ENCODE results near the gene NAPEPLD. TPM values are rescaled to one million over a fixed set of nuclear protein-coding genes. Genes with fewer than 3 reads are reported as not detected.
"Not testable (repeated sequence)": the region's sequence is repeated elsewhere in the genome, so short reads cannot be mapped to it uniquely, and the experiment has no call there.

NAPEPLD gene
- polyA plus RNA-seq, 1 donor, result 47.3 TPM

DNA sequence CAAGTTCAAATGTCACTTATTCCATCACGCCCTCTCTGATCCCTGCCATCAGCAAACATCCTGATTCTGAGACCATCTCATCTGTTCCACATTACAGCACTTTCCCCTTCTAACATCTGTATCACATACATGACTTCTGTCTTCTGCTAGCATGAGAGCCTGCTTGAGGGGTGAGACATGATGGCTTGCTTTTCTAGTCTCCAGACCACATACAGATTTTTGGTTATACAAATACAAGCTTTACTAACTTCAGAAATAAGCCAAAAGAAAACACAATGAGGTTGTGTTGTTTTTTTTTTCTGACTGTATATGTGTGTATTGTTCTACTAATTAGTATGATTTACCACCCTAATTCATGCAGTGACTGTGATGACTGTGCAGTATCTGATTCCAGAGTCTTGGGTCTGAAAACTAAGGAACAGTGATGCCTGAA, 34.3 kb downstream of the NAPEPLD start:
- no peak overlapping the region for H3K4me3 ChIP-seq (ENCODE audit: low read length)
- H3K36me3 ChIP-seq (ENCODE audit: control insufficient read depth, insufficient read depth, low read length), result peaks cover 33% of the 10 kb centered on the region
- whole genome bisulfite sequencing (ENCODE audit: insufficient coverage, low lambda C conversion rate), result no CpG with 5 or more reads among the region's 1 CpG
- no peaks in the 10 kb centered on the region for H3K4me1 ChIP-seq (ENCODE audit: control insufficient read depth, insufficient read depth, low read length)
- no peaks in the 10 kb centered on the region for H3K27me3 ChIP-seq (ENCODE audit: control insufficient read depth, insufficient read depth, low read length)
- no peak overlapping the region for H3K27ac ChIP-seq (ENCODE audit: low read length)
- no peaks in the 10 kb centered on the region for H3K9me3 ChIP-seq (ENCODE audit: control insufficient read depth, low read depth, low read length)
- no peak for DNase-seq

DNA sequence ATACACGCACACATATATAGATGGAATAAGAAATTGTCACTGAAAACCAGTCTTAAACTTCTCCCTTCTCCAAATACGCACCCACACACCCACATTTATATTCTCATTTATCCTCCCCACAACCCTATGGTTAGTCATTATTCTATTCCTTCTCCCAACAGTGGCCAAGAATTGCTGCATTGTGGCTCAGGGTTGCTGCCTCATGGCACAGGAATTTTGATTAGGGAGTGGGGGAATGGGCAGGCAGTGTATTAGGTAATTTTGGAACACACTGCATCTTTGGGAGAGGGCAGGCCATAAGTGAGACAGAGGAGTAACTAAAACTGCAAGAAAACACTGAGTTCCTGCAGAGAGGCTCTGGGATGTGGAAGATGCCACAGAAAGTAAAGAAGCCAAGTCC, 35.7 kb downstream of the NAPEPLD start:
- WGBS (ENCODE audit: insufficient coverage, low lambda C conversion rate), result 100% methylated on average over 1 of the region's 2 CpGs
- Histone ChIP-seq H3K4me3 (ENCODE audit: low read length) (no peak overlapping the region), H3K36me3 (ENCODE audit: control insufficient read depth, insufficient read depth, low read length) (peaks cover 27% of the 10 kb centered on the region), H3K27ac (ENCODE audit: low read length) (no peak overlapping the region), H3K27me3 (ENCODE audit: control insufficient read depth, insufficient read depth, low read length) (no peaks in the 10 kb centered on the region), H3K4me1 (ENCODE audit: control insufficient read depth, insufficient read depth, low read length) (no peaks in the 10 kb centered on the region), H3K9me3 (ENCODE audit: control insufficient read depth, low read depth, low read length) (no peaks in the 10 kb centered on the region)
- no peak for DNase-seq

DNA sequence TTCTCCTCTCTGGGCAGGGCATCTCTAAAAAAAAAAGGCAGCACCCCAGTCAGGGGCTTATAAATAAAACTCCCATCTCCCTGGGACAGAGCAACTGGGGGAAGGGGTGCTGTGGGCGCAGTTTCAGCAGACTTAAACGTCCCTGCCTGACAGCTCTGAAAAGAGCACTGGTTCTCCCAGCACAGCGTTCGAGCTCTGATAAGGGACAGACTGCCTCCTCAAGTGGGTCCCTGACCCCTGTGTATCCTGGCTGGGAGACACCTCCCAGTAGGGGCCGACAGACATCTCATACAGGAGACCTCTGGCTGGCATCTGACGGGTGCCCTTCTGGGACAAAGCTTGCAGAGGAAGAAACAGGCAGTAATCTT, 42.2 kb downstream of the NAPEPLD start:
- H3K27me3 ChIP-seq (ENCODE audit: control insufficient read depth, insufficient read depth, low read length); DNase-seq; H3K4me1 ChIP-seq (ENCODE audit: control insufficient read depth, insufficient read depth, low read length); H3K4me3 ChIP-seq (ENCODE audit: low read length); H3K27ac ChIP-seq (ENCODE audit: low read length); H3K9me3 ChIP-seq (ENCODE audit: control insufficient read depth, low read depth, low read length): not testable (repeated sequence)
- peaks cover 16% of the 10 kb centered on the region for H3K36me3 ChIP-seq (ENCODE audit: control insufficient read depth, insufficient read depth, low read length)
- WGBS (ENCODE audit: insufficient coverage, low lambda C conversion rate), result no CpG with 5 or more reads among the region's 6 CpGs

DNA sequence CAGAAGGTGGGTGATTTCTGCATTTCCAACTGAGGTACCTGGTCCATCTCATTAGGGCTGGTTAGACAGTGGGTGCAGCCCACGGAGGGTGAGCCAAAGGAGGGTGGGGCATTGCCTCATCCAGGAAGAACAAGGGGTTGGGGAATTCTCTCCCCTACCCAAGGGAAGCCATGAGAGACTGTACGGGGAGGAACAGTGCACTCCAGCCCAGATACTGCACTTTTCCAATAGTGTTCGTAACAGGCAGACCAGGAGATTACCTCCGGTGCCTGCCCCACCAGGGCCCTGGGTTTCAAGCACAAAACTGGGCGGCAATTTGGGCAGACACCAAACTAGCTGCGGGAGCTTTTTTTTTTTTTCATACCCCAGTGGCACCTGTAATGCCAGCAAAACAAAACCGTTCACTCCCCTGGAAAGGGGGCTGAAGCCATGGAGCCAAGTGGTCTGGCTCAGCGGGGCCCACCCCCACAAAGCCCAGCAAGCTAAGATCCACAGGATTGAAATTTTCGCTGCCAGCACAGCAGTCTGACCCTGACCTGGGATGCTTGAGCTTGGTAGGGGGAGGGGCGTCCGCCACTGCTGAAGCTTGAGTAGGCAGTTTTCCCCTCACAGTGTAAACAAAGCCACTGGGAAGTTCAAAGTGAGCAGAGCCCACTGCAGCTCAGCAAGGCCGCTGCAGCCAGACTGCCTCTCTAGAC, 42.7 kb downstream of the NAPEPLD start:
- Histone ChIP-seq H3K27ac (ENCODE audit: low read length) (no peak overlapping the region), H3K4me1 (ENCODE audit: control insufficient read depth, insufficient read depth, low read length) (no peaks in the 10 kb centered on the region), H3K36me3 (ENCODE audit: control insufficient read depth, insufficient read depth, low read length) (peaks cover 17% of the 10 kb centered on the region), H3K4me3 (ENCODE audit: low read length) (no peak overlapping the region), H3K9me3 (ENCODE audit: control insufficient read depth, low read depth, low read length) (no peaks in the 10 kb centered on the region), H3K27me3 (ENCODE audit: control insufficient read depth, insufficient read depth, low read length) (no peaks in the 10 kb centered on the region)
- no peak for DNase-seq
- WGBS (ENCODE audit: insufficient coverage, low lambda C conversion rate), result no CpG with 5 or more reads among the region's 12 CpGs

DNA sequence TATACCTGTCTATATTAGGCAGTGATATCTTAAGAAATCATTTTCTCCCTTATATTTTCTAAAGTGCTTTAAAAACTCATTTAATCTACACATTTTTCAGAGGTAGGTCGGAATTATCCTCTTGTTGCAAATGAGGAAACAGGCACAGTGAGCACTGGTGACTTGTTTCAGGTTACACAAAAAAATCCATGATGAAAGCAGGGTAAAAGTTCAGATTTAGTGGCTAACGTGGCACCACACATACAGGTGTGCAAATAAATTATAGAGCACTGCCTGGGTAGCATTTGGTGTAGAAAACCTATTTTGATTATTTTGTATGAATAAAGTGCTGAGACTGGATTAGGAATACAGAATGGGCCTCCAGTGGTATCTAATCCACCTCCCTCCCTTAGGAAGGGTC, 47.4 kb downstream of the NAPEPLD start:
- H3K27ac ChIP-seq (ENCODE audit: low read length), result no peak overlapping the region
- H3K9me3 ChIP-seq (ENCODE audit: control insufficient read depth, low read depth, low read length), result no peaks in the 10 kb centered on the region
- no peak for DNase-seq
- WGBS (ENCODE audit: insufficient coverage, low lambda C conversion rate), result 0% methylated on average over 1 of the region's 2 CpGs
- H3K4me1 ChIP-seq (ENCODE audit: control insufficient read depth, insufficient read depth, low read length), result no peaks in the 10 kb centered on the region
- peaks cover 31% of the 10 kb centered on the region for H3K36me3 ChIP-seq (ENCODE audit: control insufficient read depth, insufficient read depth, low read length)
- no peak overlapping the region for H3K4me3 ChIP-seq (ENCODE audit: low read length)
- no peaks in the 10 kb centered on the region for H3K27me3 ChIP-seq (ENCODE audit: control insufficient read depth, insufficient read depth, low read length)

DNA sequence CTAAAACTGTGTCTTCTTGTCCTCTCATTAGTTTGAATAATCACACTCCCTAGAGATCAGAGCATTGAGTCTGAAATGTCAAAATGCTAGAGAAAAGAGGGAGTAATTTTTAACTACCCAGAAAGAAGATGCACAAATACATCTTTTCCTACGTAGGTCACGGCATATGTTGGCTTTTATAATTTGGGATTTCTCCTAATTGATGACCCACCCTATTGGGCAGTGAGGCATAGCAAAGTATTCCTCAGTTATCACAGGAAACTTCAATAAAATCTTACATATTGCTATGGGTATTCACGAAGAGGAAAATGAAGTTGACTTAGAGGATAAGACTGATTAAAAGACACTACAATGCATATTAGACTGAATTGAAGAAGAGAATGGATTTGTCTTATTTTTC, 48.6 kb downstream of the NAPEPLD start:
- H3K9me3 ChIP-seq (ENCODE audit: control insufficient read depth, low read depth, low read length), result no peaks in the 10 kb centered on the region
- no peaks in the 10 kb centered on the region for H3K27me3 ChIP-seq (ENCODE audit: control insufficient read depth, insufficient read depth, low read length)
- peaks cover 34% of the 10 kb centered on the region for H3K36me3 ChIP-seq (ENCODE audit: control insufficient read depth, insufficient read depth, low read length)
- H3K4me3 ChIP-seq (ENCODE audit: low read length), result no peak overlapping the region
- WGBS (ENCODE audit: insufficient coverage, low lambda C conversion rate), result 58% methylated on average over 3 of the region's 3 CpGs
- H3K4me1 ChIP-seq (ENCODE audit: control insufficient read depth, insufficient read depth, low read length), result no peaks in the 10 kb centered on the region
- H3K27ac ChIP-seq (ENCODE audit: low read length), result no peak overlapping the region
- no peak for DNase-seq

DNA sequence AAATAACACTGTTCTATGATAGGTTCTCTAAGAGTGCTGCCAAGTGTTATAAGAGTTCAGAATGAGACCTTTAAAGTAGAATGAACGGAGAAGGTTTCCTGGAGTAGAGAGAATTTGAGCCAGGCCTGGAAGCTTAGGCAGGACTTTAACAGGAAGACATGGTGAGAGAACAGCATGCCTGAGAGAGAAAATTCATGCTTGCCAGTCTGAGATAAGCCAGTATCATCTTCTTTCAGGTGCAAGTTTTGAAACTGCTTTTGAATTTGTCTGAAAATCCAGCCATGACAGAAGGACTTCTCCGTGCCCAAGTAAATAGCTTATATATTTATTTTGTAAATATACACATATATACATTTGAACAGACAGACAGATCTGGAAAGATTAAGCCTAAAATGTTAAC, 51.9 kb downstream of the NAPEPLD start:
- H3K27me3 ChIP-seq (ENCODE audit: control insufficient read depth, insufficient read depth, low read length), result no peaks in the 10 kb centered on the region
- no peaks in the 10 kb centered on the region for H3K4me1 ChIP-seq (ENCODE audit: control insufficient read depth, insufficient read depth, low read length)
- H3K27ac ChIP-seq (ENCODE audit: low read length), result no peak overlapping the region
- H3K36me3 ChIP-seq (ENCODE audit: control insufficient read depth, insufficient read depth, low read length), result peaks cover 31% of the 10 kb centered on the region
- no peak for DNase-seq
- H3K4me3 ChIP-seq (ENCODE audit: low read length), result no peak overlapping the region
- WGBS (ENCODE audit: insufficient coverage, low lambda C conversion rate), result no CpG with 5 or more reads among the region's 2 CpGs
- no peaks in the 10 kb centered on the region for H3K9me3 ChIP-seq (ENCODE audit: control insufficient read depth, low read depth, low read length)

DNA sequence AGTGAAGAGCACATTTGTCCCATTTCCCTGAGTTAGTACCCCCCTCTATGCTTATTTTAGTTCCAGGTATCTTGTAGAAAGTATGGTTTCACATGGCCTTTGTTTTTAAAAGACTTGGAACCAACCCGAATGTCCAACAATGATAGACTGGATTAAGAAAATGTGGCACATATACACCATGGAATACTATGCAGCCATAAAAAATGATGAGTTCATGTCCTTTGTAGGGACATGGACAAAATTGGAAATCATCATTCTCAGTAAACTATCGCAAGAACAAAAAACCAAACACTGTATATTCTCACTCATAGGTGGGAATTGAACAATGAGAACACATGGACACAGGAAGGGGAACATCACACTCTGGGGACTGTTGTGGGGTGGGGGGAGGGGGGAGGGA, 53.3 kb downstream of the NAPEPLD start:
- H3K27ac ChIP-seq (ENCODE audit: low read length); H3K4me3 ChIP-seq (ENCODE audit: low read length); H3K4me1 ChIP-seq (ENCODE audit: control insufficient read depth, insufficient read depth, low read length); DNase-seq; H3K27me3 ChIP-seq (ENCODE audit: control insufficient read depth, insufficient read depth, low read length); H3K9me3 ChIP-seq (ENCODE audit: control insufficient read depth, low read depth, low read length): not testable (repeated sequence)
- no CpG with 5 or more reads among the region's 2 CpGs for WGBS (ENCODE audit: insufficient coverage, low lambda C conversion rate)
- H3K36me3 ChIP-seq (ENCODE audit: control insufficient read depth, insufficient read depth, low read length), result peaks cover 27% of the 10 kb centered on the region

DNA sequence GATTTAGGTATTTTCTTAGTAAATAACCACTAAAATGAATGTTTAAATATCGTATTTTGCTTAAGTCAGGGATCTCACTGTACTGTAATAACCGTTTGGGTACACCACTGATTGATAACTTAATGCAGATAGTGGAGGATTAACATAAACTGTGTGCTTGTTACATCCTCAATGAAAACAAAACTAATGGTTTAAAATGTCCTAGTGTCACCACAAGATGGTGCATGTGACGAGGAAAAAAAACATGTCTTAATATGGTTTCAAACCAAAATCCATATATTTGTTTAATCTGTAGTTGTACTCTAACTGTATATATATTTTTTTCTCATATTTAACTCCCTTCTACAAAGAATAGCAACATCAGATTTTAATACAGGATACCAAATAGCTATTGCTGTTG, 54.8 kb downstream of the NAPEPLD start:
- Histone ChIP-seq H3K4me3 (ENCODE audit: low read length) (no peak overlapping the region), H3K27ac (ENCODE audit: low read length) (no peak overlapping the region), H3K27me3 (ENCODE audit: control insufficient read depth, insufficient read depth, low read length) (no peaks in the 10 kb centered on the region), H3K36me3 (ENCODE audit: control insufficient read depth, insufficient read depth, low read length) (peaks cover 36% of the 10 kb centered on the region), H3K9me3 (ENCODE audit: control insufficient read depth, low read depth, low read length) (no peaks in the 10 kb centered on the region), H3K4me1 (ENCODE audit: control insufficient read depth, insufficient read depth, low read length) (no peaks in the 10 kb centered on the region)
- DNase-seq, result no peak
- 70% methylated on average over 2 of the region's 3 CpGs for WGBS (ENCODE audit: insufficient coverage, low lambda C conversion rate)

DNA sequence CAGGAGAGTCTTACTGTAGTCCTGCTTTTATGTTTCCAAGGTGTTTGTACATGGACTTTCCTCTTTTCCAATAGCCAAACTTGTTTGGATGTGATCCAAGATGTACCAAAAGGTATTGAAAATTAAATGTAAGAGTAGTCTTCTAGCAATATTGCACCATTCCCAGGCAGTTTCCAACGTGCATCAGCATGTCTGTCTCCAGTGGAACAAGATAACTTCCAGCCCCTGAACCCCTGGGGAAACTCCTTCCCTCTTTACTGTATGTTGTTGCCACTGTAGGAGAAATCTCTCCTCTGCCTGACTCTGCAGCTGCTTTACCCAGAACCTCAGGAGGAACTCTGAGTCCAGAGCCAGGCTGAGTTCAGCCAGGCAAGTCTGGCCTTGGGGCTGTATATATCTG, 55.5 kb downstream of the NAPEPLD start:
- H3K36me3 ChIP-seq (ENCODE audit: control insufficient read depth, insufficient read depth, low read length), result peaks cover 41% of the 10 kb centered on the region
- no peak for DNase-seq
- no peak overlapping the region for H3K4me3 ChIP-seq (ENCODE audit: low read length)
- H3K9me3 ChIP-seq (ENCODE audit: control insufficient read depth, low read depth, low read length), result no peaks in the 10 kb centered on the region
- WGBS (ENCODE audit: insufficient coverage, low lambda C conversion rate), result no CpG with 5 or more reads among the region's 1 CpG
- no peaks in the 10 kb centered on the region for H3K27me3 ChIP-seq (ENCODE audit: control insufficient read depth, insufficient read depth, low read length)
- H3K4me1 ChIP-seq (ENCODE audit: control insufficient read depth, insufficient read depth, low read length), result no peaks in the 10 kb centered on the region
- no peak overlapping the region for H3K27ac ChIP-seq (ENCODE audit: low read length)

DNA sequence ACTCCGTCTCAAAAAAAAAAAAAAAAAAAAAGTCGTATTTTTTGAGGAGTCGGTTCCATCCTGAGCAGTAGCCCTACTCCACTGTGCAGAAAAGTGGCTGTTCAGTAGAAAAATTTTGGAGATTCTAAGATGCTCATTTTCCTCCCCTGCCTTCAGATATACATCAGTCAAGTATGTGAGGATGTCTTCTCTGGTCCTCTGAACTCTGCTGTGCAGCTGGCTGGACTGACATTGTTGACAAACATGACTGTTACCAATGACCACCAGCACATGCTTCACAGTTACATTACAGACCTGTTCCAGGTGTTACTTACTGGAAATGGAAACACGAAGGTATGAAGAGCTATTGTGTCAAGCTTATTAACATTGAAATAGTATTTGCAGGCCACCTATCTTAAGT, 56.6 kb downstream of the NAPEPLD start:
- not testable (repeated sequence) for H3K27ac ChIP-seq (ENCODE audit: low read length); H3K4me3 ChIP-seq (ENCODE audit: low read length); DNase-seq; H3K27me3 ChIP-seq (ENCODE audit: control insufficient read depth, insufficient read depth, low read length); H3K4me1 ChIP-seq (ENCODE audit: control insufficient read depth, insufficient read depth, low read length); H3K9me3 ChIP-seq (ENCODE audit: control insufficient read depth, low read depth, low read length)
- WGBS (ENCODE audit: insufficient coverage, low lambda C conversion rate), result no CpG with 5 or more reads among the region's 4 CpGs
- H3K36me3 ChIP-seq (ENCODE audit: control insufficient read depth, insufficient read depth, low read length), result peaks cover 40% of the 10 kb centered on the region

Data from large intestine (tissue), 3 donors.